Stimulated activated CD4-positive, alpha-beta T cell treated with anti-CD3 and anti-CD28 coated beads, Interleukin-2, amount 100 ng/mL, for 48 hours (primary cell): Measurements from ENCODE around the gene PSD2.

Source experiments
- DNase-seq, 2 donors: peaks; one replicate each; pipeline ENCODE4 v3.0.0-alpha.2; 2020

The PSD2 gene

DNA sequence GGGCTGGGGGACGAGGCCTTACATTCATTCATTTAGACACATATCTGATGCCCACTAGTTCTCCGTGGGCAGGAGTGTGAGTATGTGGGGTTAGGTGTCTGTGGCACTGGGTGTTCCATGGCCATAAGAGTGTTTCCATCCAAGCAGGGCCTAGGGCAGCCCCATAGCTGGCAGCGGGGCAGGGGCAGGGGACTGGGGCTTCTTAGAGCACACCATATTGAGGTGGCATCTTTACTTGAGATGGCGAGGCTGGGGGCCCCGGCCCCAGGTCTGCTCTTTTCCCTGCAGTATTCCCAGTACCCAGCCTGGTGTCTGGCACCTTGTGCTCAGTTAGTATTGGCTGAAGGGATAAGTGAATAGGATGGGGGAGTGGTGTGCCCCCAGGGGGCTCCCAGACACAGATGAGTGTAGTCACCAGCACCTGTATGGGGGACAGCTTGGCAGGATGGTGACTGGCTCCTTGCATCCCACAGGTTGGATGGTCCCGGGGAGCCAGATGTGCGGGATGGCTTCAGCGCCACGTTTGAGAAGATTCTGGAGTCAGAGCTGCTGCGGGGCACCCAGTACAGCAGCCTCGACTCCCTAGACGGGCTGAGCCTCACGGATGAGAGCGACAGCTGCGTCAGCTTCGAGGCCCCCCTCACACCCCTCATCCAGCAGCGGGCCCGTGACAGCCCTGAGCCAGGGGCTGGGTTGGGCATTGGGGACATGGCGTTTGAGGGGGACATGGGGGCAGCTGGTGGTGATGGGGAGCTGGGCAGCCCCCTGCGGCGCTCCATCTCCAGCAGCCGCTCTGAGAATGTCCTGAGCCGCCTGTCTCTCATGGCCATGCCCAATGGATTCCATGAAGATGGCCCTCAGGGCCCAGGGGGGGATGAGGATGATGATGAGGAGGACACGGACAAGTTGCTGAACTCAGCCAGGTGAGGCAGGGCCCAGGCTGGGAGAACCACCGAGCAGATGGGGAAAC is 17.5 kb downstream of the PSD2 start:
- DNase-seq: no peak

DNA sequence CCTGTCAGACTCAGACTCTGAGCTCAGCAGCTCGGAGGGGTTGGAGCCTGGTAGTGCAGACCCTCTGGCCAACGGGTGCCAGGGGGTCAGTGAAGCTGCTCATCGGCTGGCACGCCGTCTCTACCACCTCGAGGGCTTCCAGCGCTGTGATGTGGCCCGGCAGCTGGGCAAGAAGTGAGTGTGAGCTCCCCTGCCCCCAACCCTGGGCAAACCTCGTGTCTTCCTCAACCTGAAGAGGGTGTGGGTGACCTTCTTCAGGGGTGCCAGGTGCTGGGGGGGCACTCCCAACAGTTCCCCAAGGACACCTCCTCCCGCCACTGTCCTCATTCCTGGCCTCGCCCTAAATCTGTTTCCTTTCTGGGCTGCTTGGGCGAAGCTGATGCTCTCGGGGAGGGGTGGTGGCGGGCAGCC is 18.6 kb downstream of the PSD2 start:
- no peak for DNase-seq

DNA sequence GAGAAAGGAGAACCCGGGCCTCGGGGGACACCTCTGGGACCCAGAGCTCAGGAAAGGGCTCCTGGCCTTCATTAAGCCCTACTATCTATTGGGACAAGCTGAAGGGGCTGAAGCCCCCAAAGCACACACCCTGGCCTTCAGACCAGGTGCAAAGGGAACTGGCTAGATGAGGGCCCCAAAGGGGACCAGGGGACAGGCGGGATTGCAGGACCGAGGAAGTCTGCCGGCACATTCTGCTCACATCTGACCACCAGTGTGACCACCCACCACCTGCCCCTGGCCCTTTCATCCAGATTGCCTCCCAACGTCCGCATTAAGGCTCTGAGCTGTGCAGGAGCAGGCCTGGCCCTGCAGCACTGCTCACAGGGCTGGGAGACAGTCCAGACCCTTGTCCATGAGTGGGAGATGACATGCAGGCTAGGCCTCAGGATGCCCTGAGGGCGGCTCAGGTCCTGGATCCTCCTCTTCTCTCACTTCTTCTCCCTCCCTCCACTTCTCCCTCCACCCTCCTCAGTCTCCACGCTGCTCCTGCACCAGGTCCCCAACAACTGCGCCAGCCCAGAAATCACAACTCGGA is 19.2 kb downstream of the PSD2 start:
- DNase-seq: no peak

DNA sequence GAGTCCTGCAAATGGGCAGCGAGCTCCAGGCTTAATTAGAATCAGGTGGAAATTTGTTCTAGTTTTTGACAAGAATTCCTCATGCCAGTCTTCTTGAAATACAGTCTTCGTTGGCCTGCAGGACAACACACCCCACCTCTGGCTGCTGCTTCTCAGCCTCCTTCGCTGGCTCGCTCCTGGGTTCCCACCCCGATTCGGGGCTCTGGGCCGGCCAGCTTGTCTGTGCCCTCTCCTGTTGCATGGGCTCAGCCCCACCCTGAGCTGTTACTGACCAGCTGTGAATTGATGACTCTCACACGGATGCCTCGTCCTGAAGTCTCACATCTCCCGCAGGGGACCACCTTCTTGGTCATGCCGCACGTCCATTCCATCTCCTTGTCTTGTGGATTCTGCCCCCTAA is 21.0 kb downstream of the PSD2 start:
- DNase-seq: no peak

DNA sequence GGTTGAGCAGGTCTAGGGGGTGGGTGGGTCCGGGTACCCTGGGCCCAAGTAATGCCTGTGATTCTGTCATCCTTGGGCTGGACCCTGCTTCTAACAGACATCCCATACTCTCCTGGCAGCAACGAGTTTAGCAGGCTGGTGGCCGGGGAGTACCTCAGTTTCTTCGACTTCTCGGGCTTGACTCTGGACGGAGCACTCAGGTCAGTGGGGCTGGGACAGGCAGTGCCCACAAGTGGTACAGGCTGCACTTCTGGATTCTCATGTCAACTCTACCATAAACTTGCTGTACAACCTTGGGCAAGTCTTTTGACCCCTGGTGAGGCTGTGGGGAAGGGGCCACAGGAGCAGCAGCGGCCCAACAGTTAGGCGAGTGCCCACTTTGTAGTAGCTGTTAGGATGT is 21.8 kb downstream of the PSD2 start:
- no peak for DNase-seq

DNA sequence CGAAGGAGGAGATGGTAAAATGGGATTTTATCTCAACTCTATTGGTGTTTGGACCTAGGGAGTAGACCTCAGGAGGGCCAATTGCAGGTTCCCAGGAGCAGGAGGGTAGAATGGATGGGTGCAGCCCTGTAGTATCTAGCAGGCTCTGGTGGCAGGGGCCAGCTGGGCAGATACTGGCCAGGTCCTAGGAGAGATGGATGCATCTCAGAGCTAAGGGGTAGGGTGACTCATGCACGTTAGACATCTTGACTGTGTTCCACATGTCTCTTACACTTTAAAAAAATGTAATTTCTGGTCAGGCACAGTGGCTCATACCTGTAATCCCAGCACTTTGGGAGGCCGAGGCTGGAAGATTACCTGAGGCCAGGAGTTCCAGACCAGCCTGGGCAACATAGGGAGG is 22.4 kb downstream of the PSD2 start:
- no peak for DNase-seq

DNA sequence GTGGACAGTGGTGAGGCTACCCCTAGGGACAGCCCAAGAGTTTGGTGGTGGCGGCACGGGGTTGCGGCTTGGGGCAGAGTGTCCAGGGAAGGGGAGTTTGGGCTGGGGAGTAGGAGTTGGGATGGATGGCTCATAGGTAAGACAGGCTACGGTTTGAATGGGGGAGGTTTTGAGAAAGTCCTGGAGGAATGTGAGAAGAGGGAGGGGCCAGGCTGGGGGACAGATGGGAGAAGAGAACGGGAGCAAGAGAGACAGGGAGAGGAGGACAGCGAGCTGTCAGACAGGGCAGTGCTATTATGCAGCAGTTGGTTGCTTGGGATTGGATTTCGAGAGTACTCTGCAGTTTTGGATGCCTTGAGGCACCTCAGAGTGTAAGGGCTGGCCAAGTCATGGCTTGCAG is 24.5 kb downstream of the PSD2 start:
- no peak for DNase-seq

DNA sequence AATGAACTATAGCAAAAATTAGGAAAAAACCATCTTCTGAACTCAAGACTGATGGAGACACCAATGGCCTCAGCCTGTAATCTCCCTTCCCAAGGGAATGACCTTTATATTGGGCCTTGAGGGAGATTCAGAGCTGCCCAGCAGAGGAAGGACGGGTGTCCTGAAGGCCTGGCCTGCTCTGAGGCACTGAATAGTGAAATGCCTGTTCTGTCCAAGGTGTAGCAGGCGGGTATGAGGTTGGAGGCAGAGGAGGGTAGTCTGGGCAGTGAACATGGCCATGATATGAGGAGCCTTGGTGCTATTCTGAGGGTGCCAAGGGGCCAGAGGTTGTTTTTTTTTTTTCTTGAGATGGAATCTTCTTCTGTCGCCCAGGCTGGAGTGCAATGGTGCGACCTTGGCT is 25.0 kb downstream of the PSD2 start:
- DNase-seq: no peak

DNA sequence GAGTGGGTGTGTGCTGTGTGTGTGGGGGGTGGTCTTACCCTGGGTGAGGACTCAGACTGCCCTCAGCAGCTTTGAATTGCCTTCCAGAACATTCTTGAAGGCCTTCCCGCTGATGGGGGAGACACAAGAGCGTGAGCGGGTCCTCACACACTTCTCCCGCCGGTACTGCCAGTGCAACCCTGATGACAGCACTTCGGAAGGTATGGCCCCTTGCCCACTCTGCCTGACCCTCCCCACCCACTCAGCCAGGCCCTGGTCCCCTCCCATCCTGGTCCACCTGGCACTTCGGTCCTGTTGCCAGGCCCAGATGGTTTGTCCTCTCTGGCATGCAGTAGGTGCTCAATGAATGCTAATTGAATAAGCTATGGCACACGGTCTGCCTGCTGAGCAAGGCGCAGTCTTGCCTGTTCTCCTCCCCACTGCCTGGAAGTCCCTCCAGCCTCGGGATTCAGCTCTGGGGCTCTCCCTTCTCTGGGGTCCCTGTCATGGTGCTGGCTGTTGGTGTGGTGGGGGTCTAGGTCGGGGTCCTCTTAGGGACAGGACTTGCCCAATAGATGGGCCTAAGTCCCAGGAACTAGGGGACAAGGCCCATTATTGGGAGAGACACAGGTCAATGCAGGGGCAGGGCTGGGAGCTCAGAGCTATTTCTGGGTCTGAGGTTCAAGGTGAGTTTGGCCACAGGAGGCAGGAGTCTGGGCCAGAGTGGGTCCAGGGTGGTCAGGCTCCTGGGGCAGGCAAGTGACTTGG is 26.4 kb downstream of the PSD2 start:
- no peak for DNase-seq

DNA sequence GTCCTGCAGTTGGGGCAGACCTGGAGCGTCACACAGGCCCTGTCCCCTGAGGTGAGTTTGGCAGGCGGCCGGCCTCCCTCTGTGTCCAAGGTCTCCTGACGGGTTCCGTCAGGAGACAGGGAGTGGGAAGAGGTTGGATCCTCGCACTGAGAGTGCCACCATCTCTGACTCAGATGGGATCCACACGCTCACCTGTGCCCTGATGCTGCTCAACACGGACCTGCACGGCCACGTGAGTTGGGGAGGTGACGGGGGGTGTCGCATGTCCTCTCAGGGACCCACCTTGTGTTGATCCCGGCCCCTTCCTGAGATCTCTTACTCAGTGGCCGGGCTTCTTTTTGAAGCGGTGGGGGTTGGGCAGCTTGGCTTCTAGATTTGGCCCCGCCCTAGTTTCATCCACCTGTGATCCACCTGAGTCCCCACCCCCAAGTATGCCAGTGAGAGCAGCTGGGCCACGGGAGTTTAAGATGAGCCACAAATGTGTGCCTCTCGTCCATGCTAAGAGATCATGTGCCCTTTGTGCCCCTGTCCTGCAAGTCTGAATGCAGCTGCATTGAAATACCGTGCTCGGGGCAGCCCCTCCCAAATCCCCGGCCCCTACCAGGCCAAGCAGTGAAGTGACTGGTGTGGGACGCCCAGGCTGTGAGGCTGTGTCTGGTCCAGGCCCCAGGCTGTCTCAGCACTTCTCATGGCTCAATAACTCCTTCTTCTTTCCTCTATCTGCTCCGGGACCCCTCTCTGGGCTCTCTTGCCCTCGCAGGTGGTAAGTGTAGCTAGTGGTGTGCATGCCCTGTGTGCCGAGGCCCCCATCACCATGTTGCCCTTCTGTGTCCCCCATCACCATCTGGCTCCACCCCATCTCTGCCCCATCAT is 27.2 kb downstream of the PSD2 start:
- no peak for DNase-seq

DNA sequence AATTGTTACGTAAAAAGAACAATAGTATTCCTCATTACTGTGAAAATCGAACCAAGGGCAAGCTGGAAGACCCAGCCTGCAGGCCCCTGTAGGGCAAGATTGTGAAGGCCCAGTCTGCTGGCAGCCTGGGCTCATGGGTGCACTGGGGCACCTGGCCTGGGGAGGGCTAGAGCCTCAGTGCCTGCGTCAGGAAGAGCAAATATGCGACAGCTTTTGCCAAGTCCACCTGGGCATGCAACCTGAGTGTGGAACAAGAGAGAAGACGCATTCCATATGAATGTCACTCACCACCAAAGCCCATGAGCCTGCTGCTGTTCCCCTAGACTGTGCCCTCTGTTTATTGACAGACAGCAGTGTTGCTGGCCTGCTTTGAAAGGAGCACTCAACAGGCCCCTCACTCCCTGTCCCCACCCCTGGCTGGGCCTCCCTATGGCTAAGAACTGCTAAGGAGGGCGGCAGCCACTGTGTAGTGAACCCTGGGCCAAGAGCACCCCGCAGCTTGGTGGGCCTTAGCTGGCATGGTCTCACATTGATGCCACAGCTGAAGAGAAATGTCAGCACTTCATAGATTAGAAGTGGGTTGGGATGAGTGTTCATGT is 28.2 kb downstream of the PSD2 start:
- no peak for DNase-seq

DNA sequence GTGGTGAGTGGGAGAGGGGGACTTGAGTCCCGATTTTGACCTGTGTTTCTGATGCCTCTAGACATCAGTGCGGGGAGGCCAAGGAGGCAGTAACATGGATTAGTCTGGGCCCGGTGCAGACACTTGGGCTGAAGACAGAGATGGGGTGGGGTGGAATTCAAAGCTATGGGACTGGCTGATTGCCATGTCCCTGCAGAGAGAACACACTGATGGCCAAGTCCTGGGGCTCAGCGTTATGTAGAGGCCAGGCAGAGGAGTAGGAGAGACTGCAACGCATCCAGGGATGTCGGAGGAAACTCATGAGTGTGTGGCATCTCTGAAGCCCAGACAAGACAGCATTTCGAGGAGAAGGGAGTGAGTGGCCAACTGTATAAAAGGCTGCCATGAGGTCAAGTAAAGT is 30.1 kb downstream of the PSD2 start:
- DNase-seq: no peak

DNA sequence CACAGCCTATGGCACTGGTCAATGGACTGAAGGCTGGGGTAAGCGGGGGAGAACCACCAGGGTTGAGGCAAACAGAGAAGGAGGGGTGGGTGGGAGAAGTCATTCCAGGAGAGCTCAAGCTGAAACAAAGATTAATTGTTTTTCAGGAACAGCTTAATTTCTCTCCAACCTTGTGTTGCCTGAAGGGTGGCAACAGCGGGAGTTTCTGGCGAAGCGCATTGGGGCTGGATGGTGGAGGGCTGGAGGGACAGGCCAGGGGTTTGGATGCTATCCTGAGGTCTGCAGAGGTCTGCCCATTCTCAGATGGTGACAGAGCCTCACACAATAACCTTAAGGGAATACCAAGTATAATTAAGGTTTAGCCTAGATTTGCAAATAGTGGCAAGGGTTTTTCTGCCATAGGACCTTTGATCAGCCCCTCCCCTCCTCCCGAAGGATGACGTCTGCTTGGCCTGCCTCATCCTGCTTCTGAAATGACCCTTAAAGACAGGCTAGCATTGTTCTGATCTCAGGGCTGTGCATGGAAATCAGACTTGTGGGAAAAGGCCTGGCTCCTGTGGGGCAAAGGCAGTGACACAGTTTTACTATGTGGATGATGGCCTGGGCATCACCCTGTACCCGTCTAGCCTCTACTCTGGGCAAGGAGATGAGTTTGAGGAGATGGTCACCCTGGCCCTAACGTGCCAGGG is 32.7 kb downstream of the PSD2 start:
- DNase-seq: no peak

DNA sequence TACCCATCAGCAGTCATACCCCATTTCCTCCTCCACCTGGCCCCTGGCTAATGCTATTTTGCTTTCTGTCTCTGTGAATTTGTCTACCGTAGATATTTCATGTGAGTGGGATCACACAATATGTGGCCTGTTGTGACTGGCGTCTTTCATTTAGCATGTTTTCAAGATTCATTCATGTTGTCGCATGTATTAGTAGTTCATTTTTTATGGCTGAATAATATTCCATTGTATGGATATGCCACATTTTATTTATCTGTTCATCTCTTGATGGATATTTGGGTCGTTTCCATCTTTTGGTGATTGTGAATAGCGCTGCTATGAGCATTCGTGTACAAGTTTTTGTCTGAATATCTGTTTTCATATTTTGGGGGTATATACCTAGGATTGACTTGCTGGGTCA is 33.9 kb downstream of the PSD2 start:
- no peak for DNase-seq

DNA sequence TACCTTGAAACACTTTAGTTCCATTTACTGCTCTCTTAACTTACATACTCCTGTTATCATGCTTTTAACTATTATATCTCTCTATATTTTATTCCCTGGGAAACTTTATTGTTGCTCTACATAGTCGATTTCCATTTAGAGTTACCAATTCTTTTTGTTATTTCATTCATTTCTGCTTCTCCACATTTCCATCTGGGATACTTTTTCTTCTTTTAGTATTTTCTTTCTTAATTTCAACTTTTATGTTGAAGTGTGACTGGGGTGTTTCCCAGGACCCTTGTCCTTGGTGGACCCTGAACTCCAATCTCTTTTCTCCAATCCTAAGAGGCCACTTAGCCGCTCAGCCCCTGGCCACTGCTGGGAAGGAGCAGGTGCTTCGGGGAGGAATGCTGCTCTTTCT is 36.0 kb downstream of the PSD2 start:
- DNase-seq: no peak

DNA sequence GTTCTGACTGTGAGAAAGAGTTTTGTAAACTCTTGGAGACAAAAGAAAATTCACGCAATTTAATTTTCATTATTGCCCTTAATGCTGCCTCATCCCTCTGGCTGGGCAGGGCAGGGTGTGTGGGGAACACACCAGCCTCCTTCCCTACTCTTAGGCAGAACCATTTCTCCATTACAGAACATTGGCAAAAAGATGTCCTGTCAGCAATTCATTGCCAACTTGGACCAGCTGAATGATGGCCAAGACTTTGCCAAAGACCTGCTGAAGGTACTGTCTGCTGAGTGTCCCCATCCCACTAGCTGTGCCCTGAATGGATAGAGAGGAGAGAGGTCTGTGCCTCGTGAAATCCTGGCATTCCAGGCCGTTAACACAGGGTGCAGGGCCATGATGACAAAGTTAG is 37.9 kb downstream of the PSD2 start:
- no peak for DNase-seq

DNA sequence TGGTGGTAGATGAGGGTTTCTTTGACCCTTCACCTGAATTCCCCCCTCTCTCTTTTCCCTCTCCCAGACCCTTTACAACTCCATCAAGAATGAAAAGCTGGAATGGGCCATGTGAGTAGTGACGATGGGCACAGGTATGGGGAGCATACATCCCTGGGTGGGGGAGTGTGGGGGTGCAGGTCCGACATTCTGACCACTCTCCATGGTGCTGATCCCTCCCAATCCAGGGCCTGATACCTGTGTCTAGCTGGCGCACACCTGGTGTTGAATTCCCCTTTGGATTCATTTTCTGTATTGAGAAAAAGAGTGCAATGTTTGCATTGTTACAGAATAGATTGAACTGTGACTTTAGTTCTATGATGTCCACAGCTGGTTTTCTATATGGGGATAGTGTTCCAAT is 40.0 kb downstream of the PSD2 start:
- no peak for DNase-seq

DNA sequence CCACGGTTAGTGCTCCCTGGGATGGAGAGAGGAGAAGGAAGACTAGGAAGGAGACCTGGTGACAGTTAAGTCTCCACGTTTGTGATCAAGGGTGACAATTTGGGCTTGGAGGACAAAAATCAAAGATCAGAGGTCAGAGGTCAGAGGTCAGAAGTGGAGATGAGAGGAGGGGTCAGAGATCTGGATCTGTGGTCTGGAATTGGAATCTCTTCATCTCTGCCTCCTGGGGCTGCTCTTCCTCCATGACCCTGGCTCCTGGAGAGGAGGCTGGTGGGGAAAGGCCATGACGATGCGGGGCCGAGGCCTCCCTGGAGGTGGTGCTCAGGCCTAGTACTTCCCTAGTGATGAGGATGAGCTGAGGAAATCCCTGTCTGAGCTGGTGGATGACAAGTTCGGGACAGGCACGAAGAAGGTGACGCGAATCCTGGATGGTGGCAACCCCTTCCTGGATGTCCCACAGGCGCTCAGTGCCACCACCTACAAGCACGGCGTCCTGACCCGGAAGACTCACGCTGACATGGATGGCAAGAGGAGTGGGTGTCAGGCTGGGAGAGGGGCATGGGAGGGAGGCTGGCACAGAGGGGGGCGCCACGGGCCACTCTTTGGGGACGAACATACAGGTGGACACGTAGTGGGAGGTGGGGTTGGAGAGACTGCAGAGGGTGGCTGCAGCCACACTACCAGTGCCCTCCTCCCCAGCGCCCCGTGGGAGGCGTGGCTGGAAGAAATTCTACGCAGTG is 41.0 kb downstream of the PSD2 start:
- no peak for DNase-seq

DNA sequence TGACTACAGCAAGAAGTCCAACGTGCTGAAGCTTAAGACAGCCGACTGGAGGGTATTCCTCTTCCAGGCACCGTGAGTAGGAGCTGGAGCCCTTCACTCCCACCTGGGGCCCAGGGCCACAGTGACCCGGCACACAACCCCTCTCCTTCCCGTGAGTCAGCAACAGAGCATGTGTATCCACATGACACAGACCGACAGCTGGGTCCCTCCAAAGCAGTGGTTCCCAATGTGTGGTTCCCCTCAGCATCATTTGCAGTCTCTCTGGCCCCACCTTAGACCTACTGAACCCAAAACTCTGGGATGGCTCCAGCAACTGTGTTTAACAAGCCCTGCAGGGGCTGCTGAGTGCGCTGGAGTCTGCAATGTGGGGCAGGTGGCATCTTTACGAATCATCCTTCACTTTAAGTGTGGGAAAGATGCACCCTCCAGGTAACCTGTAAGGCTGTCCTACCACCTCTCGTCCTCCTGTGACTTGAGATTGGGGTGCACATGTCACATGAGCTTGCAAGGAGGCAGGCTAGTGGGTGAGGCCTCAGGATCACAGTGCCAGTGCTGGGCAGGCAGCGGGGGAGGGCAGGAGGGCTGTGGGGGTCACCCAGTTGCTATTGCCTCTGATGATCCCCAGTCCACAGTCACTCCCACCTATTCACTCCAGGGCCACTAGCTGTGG is 42.2 kb downstream of the PSD2 start:
- DNase-seq: no peak

DNA sequence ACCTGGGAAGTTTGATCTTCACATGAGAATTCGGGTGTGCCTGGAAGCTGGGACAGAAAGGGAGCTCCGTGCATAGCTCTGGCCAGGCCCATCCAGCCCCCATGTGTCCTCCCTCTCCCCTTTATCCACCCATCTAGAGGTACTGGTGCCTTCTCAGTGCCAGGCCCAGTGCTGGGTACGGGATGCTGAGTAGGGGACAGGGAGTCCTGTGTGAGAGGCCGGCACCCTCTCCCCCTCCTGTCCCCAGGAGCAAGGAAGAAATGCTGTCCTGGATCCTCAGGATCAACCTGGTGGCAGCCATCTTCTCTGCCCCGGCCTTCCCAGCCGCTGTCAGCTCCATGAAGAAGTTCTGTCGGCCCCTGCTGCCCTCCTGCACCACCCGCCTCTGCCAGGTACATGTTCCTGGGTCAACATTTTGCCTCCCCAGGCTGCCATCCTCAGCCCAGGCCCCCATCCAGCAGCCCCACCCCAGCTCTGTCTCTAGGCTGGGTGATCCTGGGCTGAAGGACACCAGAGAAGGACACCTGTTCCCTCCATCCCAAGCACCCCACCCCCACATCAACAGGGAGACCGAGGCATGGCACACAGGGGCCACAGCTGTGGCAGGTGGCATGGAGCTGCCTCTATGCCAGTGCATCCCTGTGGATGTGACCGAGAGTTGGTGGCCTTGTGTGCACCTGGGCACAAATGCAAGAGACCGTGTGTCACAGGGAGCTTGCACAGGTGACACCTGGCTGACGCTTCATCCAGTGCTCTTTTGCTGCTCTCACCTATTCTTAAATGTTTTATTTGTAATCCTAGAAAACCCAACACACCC is 43.0 kb downstream of the PSD2 start:
- DNase-seq: no peak
